ENCODE results near the gene DISC1.
"Not testable (repeated sequence)": the region's sequence is repeated elsewhere in the genome, so short reads cannot be mapped to it uniquely, and the experiment has no call there.

DISC1 gene

GRCh38 chr1:231961801-231962200 is 335.2 kb downstream of the DISC1 start:
- DNase-seq (ENCODE audit: low spot score): not testable (repeated sequence)

DNA sequence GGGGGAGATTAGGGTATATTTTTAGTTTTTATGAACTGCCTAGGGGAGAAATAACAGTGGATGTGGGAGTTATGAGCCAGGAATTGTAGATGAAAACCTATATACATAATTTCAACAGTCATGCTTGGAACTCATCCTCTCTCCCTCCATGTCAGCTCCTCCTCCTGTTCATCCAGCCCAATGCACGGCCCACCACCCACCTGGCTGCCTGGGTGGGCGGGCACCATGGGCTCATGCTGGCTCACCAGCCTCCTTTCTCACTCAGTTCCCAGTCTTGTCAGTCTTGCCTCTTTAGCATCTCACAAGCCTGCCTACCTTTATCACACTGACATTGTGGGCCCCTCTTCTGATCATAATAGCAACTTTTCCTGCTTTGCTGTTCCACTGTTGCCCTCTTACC is 336.0 kb downstream of the DISC1 start:
- DNase-seq (ENCODE audit: low spot score): no peak

DNA sequence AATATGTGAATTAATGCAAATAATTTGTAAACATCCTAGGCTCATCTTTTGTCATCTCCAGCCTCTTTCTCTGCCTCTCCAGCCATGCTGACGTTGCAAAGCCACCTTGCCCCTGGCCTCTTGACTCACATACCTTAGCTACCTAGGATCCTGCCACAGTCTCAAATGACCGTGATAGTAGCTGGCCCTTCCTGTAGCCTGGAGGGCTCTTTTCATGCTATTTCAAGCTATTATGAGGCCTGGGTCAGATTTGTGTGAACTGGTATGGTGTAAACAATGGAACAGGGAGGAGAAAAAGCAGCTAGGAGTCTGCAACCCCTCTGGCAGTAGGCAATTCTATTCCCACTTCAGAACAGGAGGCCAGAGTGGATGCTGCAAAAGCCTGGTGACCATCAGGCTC is 337.7 kb downstream of the DISC1 start:
- no peak for DNase-seq (ENCODE audit: low spot score)

GRCh38 chr1:231964961-231965360 is 338.4 kb downstream of the DISC1 start:
- DNase-seq (ENCODE audit: low spot score): no peak

GRCh38 chr1:231965615-231966014 is 339.0 kb downstream of the DISC1 start:
- no peak for DNase-seq (ENCODE audit: low spot score)

GRCh38 chr1:231966983-231967382 is 340.4 kb downstream of the DISC1 start:
- no peak for DNase-seq (ENCODE audit: low spot score)

DNA sequence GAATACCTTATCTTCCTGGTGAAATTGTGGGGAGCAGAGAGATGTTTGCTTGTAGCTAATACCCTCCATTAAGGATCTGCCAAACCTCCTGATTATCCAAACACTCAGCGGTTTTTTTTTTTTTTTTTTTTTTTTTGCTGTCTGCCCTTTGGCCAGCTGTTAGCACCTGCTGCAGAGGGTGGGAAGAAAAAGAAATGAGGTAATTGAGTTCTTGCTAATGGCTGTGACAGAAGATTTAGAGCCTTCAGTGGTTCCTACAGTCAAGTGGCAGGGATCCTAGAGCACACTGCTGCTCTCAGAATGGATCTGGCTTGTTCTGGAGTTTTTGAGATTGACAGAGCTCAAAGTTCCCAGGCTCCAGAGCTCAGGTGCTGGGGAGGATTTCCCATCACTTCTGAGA is 342.5 kb downstream of the DISC1 start:
- no peak for DNase-seq (ENCODE audit: low spot score)

- DNase-seq (ENCODE audit: low spot score): not testable (repeated sequence)
Observed at GRCh38 chr1:231969761-231970160, 343.2 kb downstream of the DISC1 start.

DNA sequence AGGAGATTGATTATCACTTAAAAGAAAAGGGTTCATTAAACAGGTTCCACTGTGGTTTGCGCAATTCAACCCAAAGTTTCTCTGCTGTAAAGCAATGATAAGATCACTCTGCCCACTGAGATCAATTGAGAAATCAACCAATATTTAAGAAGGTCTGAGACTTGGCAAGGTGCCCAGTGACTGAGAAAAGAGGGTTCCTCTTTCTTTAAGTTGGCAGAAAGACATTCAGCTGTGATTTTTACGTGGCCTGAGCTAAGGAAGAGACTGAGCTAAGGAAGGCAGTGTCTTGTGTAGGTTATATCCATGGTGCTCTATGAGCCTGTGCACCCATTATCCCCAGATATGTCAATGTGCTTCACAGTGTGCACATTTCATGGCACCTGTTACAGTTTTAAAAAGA is 344.1 kb downstream of the DISC1 start:
- DNase-seq (ENCODE audit: low spot score): no peak

- DNase-seq (ENCODE audit: low spot score): no peak
Observed at GRCh38 chr1:231971397-231972110, 345.0 kb downstream of the DISC1 start.

- no peak for DNase-seq (ENCODE audit: low spot score)
Observed at GRCh38 chr1:231972111-231972445, 345.5 kb downstream of the DISC1 start.

GRCh38 chr1:231973830-231974229 is 347.2 kb downstream of the DISC1 start:
- no peak for DNase-seq (ENCODE audit: low spot score)

GRCh38 chr1:231976231-231976630 is 349.6 kb downstream of the DISC1 start:
- no peak for DNase-seq (ENCODE audit: low spot score)

GRCh38 chr1:231981675-231982074 is 355.1 kb downstream of the DISC1 start:
- no peak for DNase-seq (ENCODE audit: low spot score)

DNA sequence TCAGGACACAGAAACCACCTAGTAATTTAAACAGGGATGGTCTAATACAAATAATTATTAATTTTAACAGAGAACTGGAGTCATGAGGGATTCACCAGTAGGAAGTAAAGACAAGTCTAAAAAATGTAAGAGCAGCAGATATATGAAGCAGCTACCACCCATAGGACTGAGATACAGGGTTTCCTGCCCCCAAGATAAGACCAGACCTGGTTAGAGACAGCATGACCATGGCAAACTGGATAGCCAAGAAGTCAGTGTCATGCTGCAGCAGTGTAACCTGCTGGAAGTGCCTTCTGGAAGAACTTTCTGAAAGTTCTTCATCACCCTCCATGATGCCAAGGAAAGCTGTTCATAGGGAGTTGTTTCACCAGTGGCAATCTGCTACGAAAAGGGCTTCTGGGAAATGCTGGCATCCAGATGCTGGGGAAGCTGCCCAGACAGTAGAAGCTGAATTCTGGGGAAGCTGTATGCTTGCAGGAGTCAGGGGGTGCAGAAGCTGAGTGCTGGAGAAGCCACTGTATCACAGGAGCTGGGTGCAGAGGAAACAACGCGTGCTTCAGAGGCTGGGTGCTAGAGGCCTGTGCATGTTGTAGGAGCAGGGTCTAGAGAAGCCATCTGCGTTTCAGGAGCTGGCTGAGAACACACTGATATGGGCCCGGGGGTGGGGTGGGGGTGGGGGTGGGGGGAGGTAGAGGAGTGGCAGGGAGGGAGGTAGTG is 356.4 kb downstream of the DISC1 start:
- no peak for DNase-seq (ENCODE audit: low spot score)

DNA sequence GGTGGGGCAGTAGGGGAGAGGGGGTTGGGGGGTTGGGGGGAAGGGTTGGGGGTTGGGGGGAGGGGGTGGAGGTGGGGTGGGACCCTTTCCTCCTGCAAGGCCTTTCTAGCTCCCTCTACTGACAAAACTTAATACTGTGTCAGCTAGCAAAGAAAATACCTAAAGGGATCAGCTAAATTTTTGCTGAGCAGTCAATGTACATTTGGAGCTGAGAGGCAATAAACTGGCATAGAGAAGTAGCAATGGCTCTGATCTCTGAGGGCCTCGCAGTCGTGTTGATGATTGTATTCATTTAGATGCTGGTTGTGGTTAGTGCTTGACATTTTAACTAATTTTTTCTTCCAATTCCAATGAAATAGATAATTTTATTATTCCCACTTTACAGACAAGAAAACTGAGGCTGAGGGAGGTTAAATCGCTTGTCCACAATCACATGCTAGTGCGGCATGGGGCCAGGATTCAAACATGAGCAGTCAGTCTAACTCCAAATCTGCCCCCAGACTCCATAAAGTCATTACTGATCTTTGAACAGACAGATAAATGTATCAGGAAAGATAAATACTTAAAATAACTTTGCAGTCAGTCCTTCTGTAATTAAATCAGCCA is 357.1 kb downstream of the DISC1 start:
- DNase-seq (ENCODE audit: low spot score): no peak

DNA sequence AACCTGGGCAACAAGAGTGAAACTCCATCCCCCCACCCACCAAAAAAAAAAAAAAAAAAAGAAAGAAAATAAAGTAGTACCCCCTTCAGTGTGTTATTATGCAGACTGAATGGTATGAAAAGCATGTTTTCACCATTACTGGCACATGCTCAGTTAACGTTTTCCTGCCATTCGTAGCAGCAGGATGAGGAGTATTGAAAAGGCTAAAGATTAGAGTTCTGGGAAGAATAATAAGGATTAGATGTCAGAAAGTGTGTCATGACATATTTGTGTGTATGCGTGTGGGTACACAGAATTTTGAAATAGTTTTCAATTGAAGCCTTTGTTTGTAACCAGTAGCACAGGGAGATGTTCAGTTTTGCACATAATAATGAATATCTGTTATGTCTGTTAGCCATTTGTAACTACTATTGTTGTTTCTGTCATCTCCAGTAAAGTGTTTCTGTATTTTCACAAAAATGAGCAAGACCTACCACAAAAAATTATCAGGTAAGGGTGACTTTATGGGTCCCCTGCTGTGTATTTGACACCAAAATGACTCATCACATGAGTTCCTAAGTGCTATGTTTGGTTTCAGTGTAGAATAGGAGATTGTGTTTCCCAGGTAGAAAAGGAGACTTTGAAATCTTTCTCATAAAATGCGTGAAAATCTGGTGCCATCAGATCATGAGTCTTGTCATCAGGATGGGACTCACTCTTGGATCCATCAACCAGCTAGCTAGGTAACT is 358.9 kb downstream of the DISC1 start:
- DNase-seq (ENCODE audit: low spot score): no peak

- no peak for DNase-seq (ENCODE audit: low spot score)
Observed at GRCh38 chr1:231986631-231987336, 360.2 kb downstream of the DISC1 start.

- DNase-seq (ENCODE audit: low spot score): no peak
Observed at GRCh38 chr1:231990388-231990787, 363.8 kb downstream of the DISC1 start.

DNA sequence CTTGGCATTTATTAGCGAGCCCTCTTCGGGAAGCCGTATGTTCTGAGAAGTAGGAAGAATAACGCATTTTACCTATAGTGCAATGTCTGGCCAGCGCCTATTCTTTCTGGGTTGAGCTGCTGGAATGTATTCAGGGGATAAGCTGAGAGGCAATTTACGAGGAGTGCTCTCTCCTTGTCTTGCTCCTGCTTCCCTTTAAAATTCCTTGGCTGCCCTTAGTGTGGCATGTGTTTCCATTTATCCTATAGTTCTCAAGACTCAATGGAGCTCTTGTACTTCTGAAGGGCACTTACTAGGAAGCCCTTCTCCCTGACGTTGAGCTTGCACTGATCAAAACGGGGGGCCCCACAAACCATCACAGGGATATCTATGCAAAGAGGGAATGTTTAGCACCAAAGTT is 364.6 kb downstream of the DISC1 start:
- DNase-seq (ENCODE audit: low spot score): no peak

DNA sequence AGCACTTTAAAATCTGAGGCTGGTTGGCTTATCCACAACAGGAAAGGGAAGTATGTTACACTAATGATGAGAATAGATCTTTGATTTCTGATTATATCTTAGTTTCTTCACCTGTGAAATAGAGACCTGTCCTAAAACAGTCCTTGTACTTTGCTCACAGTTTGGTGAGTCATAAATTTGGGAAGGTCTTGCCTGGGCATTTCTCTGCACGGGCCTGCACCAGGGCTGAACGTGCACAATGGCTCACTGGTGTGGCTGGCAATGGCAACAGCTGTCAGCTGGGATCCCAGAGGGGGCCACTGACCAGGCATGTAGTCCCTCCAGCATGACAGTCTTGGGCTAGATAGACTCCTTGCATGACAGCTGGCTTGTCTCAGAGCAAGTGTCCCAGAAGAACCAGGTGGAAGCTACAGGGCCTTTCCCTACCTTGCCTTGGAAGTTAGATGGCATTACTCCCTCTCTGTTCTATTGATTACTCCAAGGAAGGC is 367.4 kb downstream of the DISC1 start:
- no peak for DNase-seq (ENCODE audit: low spot score)

DNA sequence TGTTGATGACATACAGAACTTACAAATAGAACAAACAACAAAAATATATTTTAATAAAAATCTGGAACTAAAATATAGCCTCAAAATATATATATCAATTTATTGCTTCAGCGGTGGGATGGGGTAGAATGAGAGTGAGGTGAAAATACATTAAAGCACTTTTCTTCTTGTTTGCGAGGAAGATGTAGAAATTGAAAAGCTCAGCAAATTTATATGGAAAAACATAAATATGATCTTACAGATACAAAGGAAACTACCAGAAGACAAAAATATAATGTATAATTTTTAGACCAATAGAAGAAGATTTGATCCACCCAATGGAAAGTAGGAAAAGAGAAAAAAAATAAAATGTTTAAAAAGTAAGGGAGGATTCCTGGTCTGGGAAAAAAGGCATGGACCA is 372.2 kb downstream of the DISC1 start:
- DNase-seq (ENCODE audit: low spot score): no peak

All from AG08396 (cell line).